Mammary epithelial cell (primary cell): ENCODE measurements around the gene ANKRD55.

ENCODE experiments used
- EZH2 ChIP-seq: IDR thresholded peaks from 2 replicates; pipeline ENCODE4 v1.6.1; 2012; ENCODE audit warnings: low read length, inconsistent platforms, borderline replicate concordance
- TF ChIP-seq, protein P1 (sequence below), 2 donors: IDR thresholded peaks in 1 of 2; conservative IDR thresholded peaks in 1 of 2; 2 replicates each; pipeline ENCODE4 v1.5.1; 2011 to 2012; ENCODE audit warnings: inconsistent platforms in 2 of 2, low read length in 2 of 2, mild to moderate bottlenecking in 2 of 2, control low read depth in 1 of 2, low read depth in 1 of 2; ENCODE audit not compliant: insufficient read depth in 1 of 2; ENCODE audit errors: extremely low read depth in 1 of 2

DNA sequence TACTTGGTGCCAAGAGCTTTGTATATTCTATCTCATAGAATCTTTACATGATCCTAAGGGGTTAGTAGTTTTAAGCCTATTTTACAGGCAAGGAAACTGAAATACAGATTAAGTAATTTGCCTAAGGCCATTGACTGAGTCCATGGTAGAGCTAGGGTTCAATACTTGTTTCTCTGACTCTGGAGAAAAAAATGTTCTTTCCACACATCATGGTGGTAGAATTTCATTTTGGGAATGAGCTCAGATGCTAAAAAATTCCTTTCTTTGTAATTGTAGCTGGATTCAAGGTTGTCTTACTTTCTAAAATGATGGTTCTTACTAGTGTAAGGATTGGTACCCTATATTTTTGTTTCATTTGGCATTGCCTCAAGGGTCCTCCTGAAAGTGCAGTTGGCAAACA is 86.0 kb downstream of the ANKRD55 start:
- TF ChIP-seq, protein P1, sequence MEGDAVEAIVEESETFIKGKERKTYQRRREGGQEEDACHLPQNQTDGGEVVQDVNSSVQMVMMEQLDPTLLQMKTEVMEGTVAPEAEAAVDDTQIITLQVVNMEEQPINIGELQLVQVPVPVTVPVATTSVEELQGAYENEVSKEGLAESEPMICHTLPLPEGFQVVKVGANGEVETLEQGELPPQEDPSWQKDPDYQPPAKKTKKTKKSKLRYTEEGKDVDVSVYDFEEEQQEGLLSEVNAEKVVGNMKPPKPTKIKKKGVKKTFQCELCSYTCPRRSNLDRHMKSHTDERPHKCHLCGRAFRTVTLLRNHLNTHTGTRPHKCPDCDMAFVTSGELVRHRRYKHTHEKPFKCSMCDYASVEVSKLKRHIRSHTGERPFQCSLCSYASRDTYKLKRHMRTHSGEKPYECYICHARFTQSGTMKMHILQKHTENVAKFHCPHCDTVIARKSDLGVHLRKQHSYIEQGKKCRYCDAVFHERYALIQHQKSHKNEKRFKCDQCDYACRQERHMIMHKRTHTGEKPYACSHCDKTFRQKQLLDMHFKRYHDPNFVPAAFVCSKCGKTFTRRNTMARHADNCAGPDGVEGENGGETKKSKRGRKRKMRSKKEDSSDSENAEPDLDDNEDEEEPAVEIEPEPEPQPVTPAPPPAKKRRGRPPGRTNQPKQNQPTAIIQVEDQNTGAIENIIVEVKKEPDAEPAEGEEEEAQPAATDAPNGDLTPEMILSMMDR (conservative IDR thresholded peaks at IDR 0.05 in 1 of 2, IDR thresholded peaks at IDR 0.05 in 1 of 2; ENCODE audit: extremely low read depth in 1 of 2, insufficient read depth in 1 of 2, low read depth in 1 of 2, low read length in 2 of 2): no peak
- no peak for TF ChIP-seq EZH2
